K562 (cell line): ENCODE data around the gene CACNG7. TPM values are rescaled to one million over a fixed set of nuclear protein-coding genes. Genes with fewer than 3 reads are reported as not detected.
A peak's percentile ranks its signal among the peaks of the same experiment; 100 is the strongest.

Experiments used
- CEBPZ ChIP-seq: fragments of 150-350 bp; IDR thresholded peaks from 2 replicates; pipeline ENCODE4 v1.6.1; 2014; ENCODE audit warnings: low read depth, mild to moderate bottlenecking, low read length, borderline replicate concordance
- EP400 ChIP-seq: fragments of 450-650 bp; IDR thresholded peaks from 2 replicates; pipeline ENCODE4 v1.6.1; 2017; ENCODE audit warnings: antibody characterized with exemption, mild to moderate bottlenecking, moderate library complexity
- FIP1L1 ChIP-seq: fragments of 200-400 bp; formaldehyde crosslinking; IDR thresholded peaks from 2 replicates; pipeline ENCODE4 v1.6.1; 2018; ENCODE audit warnings: mild to moderate bottlenecking, low read depth, low read length; ENCODE audit not compliant: poor library complexity, severe bottlenecking
- HNRNPK ChIP-seq: fragments of 200-400 bp; formaldehyde crosslinking; IDR thresholded peaks from one replicate; pipeline ENCODE4 v1.6.1; 2018; ENCODE audit warnings: mild to moderate bottlenecking, low read depth, low read length; ENCODE audit not compliant: poor library complexity, severe bottlenecking
- HSF4 ChIP-seq: fragments of 250-450 bp; sonication (Bioruptor Pico); IDR thresholded peaks from 2 replicates; pipeline ENCODE4 v2.1.2; 2022; ENCODE audit warnings: mild to moderate bottlenecking, moderate library complexity, borderline replicate concordance
- KDM5B ChIP-seq: fragments of 200-600 bp; sonication (generic); IDR thresholded peaks from 2 replicates; pipeline ENCODE4 v1.6.1; 2012; ENCODE audit warnings: low read depth, mild to moderate bottlenecking, moderate library complexity, low read length, control low read depth, inconsistent platforms; ENCODE audit not compliant: insufficient replicate concordance
- NCOA1 ChIP-seq: fragments of 450-650 bp; IDR thresholded peaks from 2 replicates; pipeline ENCODE4 v1.6.1; 2016; ENCODE audit warnings: low read depth
- PHB ChIP-seq: fragments of 250-450 bp; sonication (Bioruptor Pico); IDR thresholded peaks from 2 replicates; pipeline ENCODE4 v1.5.0; 2021
- RB1 ChIP-seq: fragments of 450-650 bp; IDR thresholded peaks from 2 replicates; pipeline ENCODE4 v1.6.1; 2017; ENCODE audit warnings: low read depth, mild to moderate bottlenecking
- RHOXF2B ChIP-seq: fragments of 250-450 bp; sonication (Bioruptor Pico); conservative IDR thresholded peaks from 2 replicates; pipeline ENCODE4 v1.5.1; 2021
- TAF7 ChIP-seq: fragments of 450-650 bp; IDR thresholded peaks from 2 replicates; pipeline ENCODE4 v1.6.1; 2016; ENCODE audit warnings: missing genetic modification characterization, missing compliant biosample characterization
- ZNF134 ChIP-seq: fragments of 250-450 bp; sonication (Bioruptor Pico); conservative IDR thresholded peaks from 2 replicates; pipeline ENCODE4 v1.4.0; 2020
- ZNF253 ChIP-seq: fragments of 250-450 bp; sonication (Bioruptor Pico); conservative IDR thresholded peaks from 2 replicates; pipeline ENCODE4 v1.6.1; 2021; ENCODE audit warnings: mild to moderate bottlenecking
- ZNF263 ChIP-seq: sonication (generic); formaldehyde crosslinking; IDR thresholded peaks from 2 replicates; pipeline ENCODE4 v1.8.0; 2022; ENCODE audit warnings: mild to moderate bottlenecking, missing genetic modification reagents, borderline replicate concordance
- ZNF586 ChIP-seq: fragments of 450-650 bp; formaldehyde crosslinking; conservative IDR thresholded peaks from 2 replicates; pipeline ENCODE4 v1.4.0; 2020; ENCODE audit warnings: mild to moderate bottlenecking, moderate library complexity
- ZNF695 ChIP-seq: fragments of 450-650 bp; formaldehyde crosslinking; IDR thresholded peaks from 2 replicates; pipeline ENCODE4 v1.4.0; 2020; ENCODE audit warnings: mild to moderate bottlenecking, moderate library complexity
- ZSCAN32 ChIP-seq: fragments of 450-650 bp; formaldehyde crosslinking; IDR thresholded peaks from 2 replicates; pipeline ENCODE4 v1.4.0; 2020; ENCODE audit warnings: mild to moderate bottlenecking, moderate library complexity
- polyA plus RNA-seq, 8 experiments: library from polyadenylated mRNA; depleted of rRNA in 4 of 8; stranded (reverse) in 5 of 8; unstranded in 3 of 8; fragments of >200 nt; fragmentation: Nextera tagmentation in 2 of 8; fragmentation: Illumina TruSeq in 1 of 8; extraction: Ambion mirVana in 2 of 8; extraction: Trizol in 1 of 8; gene quantifications; 2 replicates each; pipeline versions ENCODE4 v1.2.1 to v1.2.3, GENCODE V29; 2011 to 2014; ENCODE audit warnings: inconsistent platforms in 1 of 8, missing spikeins in 1 of 8
- total RNA-seq, 7 experiments: library from RNA; depleted of rRNA in 6 of 7; stranded (reverse); fragments of >200 nt in 6 of 7; fragmentation: Illumina TruSeq in 2 of 7; extraction: Trizol in 2 of 7; gene quantifications; 2 replicates each; pipeline versions ENCODE4 v1.2.1 to v1.2.3, GENCODE V29; 2011 to 2021; ENCODE audit warnings: low replicate concordance in 1 of 7
- TF ChIP-seq, protein P1 (sequence below): sonication (generic); formaldehyde crosslinking; IDR thresholded peaks from 2 replicates; pipeline ENCODE4 v1.8.1; 2023; ENCODE audit warnings: mild to moderate bottlenecking, missing genetic modification reagents
- TF ChIP-seq, protein P2 (sequence below): fragments of 250-450 bp; sonication (Bioruptor Pico); IDR thresholded peaks from 2 replicates; pipeline ENCODE4 v1.4.0; 2020; ENCODE audit warnings: mild to moderate bottlenecking, moderate library complexity, borderline replicate concordance

CACNG7 gene
- total and polyA plus RNA-seq, 9 of the 15 experiments (the other 6 are each of a cell fraction or from before 2014, with no cell fraction given), result not detected

DNA sequence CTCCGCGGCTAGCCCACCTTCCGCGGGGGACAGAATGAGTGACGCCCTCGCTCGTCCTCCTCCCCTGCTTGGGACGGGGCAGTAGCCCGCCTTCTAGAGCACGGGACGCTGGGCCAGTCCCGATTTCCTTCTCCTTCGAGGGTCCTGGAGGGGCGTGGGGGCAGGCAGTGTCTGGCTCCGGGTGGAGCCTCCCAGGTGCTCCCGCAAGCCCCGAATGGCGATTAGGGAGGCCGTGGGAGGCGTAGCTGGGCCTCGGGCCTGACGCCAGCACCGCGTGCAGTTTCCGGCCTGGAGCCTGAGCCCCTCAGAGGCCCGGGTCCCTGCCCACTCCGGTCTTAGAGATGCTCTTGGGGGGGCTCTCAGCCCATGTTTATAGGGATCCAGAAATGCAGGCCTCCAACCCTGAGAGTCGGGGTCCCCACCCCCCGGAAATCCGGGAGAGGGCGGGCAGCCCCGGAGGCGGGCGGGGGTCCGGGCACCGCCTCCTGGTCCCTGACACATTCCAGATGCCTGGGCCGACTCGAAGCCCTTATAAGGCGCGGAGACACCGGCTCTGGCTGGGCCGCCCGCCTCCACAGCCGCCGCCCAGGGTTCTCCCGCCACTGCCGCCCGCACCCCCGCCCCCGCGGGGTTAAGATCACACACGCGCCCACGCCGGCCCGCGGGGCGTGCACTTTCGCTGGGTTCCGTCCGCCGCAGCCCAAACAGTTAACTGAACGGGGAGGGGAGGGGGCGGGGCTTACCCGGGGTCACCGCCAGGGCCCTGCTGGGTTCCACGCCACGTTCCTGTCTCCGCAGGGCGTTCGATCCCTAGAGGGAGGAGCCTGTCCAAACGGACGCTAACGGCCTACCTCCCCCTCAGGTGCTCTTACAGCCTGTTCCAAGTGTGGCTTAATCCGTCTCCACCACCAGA is 39.9 kb upstream of the CACNG7 start (continued):
- TF ChIP-seq FIP1L1 (peak; percentile 36), NCOA1 (no peak), ZNF695 (CRISPR knock-in tag) (no peak), ZNF263 (CRISPR knock-in tag) (peak; percentile 69), KDM5B (peak; percentile 59), ZNF586 (CRISPR knock-in tag) (no peak), CEBPZ (no peak), ZSCAN32 (no peak), RB1 (peak; percentile 51; the same call in 1 of the 2 replicates), RHOXF2B (CRISPR knock-in tag) (no peak), EP400 (peak; percentile 80), ZNF134 (no peak), HSF4 (CRISPR knock-in tag) (no peak), HNRNPK (no peak), TAF7 (no peak; the same call in 1 of the 2 replicates), PHB (no peak), ZNF253 (CRISPR knock-in tag) (no peak)
- TF ChIP-seq, protein P1, sequence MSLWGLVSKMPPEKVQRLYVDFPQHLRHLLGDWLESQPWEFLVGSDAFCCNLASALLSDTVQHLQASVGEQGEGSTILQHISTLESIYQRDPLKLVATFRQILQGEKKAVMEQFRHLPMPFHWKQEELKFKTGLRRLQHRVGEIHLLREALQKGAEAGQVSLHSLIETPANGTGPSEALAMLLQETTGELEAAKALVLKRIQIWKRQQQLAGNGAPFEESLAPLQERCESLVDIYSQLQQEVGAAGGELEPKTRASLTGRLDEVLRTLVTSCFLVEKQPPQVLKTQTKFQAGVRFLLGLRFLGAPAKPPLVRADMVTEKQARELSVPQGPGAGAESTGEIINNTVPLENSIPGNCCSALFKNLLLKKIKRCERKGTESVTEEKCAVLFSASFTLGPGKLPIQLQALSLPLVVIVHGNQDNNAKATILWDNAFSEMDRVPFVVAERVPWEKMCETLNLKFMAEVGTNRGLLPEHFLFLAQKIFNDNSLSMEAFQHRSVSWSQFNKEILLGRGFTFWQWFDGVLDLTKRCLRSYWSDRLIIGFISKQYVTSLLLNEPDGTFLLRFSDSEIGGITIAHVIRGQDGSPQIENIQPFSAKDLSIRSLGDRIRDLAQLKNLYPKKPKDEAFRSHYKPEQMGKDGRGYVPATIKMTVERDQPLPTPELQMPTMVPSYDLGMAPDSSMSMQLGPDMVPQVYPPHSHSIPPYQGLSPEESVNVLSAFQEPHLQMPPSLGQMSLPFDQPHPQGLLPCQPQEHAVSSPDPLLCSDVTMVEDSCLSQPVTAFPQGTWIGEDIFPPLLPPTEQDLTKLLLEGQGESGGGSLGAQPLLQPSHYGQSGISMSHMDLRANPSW (CRISPR knock-in tag), result no peak
- TF ChIP-seq, protein P2, sequence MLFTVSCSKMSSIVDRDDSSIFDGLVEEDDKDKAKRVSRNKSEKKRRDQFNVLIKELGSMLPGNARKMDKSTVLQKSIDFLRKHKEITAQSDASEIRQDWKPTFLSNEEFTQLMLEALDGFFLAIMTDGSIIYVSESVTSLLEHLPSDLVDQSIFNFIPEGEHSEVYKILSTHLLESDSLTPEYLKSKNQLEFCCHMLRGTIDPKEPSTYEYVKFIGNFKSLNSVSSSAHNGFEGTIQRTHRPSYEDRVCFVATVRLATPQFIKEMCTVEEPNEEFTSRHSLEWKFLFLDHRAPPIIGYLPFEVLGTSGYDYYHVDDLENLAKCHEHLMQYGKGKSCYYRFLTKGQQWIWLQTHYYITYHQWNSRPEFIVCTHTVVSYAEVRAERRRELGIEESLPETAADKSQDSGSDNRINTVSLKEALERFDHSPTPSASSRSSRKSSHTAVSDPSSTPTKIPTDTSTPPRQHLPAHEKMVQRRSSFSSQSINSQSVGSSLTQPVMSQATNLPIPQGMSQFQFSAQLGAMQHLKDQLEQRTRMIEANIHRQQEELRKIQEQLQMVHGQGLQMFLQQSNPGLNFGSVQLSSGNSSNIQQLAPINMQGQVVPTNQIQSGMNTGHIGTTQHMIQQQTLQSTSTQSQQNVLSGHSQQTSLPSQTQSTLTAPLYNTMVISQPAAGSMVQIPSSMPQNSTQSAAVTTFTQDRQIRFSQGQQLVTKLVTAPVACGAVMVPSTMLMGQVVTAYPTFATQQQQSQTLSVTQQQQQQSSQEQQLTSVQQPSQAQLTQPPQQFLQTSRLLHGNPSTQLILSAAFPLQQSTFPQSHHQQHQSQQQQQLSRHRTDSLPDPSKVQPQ (CRISPR knock-in tag), result no peak
